Tibial nerve (tissue), 4 donors: ENCODE data around the gene MTMR3.

ENCODE experiments used
- CTCF ChIP-seq, 5 experiments: fragments of 200-600 bp in 3 of 5; fragments of 450-650 bp in 2 of 5; sonication (generic) in 3 of 5; IDR thresholded peaks; one replicate each; pipeline ENCODE4 v1.5.1; 2016 to 2019; ENCODE audit warnings: antibody characterized with exemption in 5 of 5, mild to moderate bottlenecking in 3 of 5, moderate library complexity in 2 of 5
- EP300 ChIP-seq, 2 donors: sonication (generic); formaldehyde crosslinking; IDR thresholded peaks; one replicate each; pipeline ENCODE4 v1.6.1; 2017; ENCODE audit warnings: antibody characterized with exemption in 2 of 2, mild to moderate bottlenecking in 1 of 2
- POLR2A ChIP-seq, 2 donors: fragments of 450-650 bp; IDR thresholded peaks; one replicate each; pipeline ENCODE4 v1.6.1; 2017; ENCODE audit warnings: antibody characterized with exemption in 2 of 2, mild to moderate bottlenecking in 2 of 2, moderate library complexity in 2 of 2

- TF ChIP-seq POLR2A (IDR thresholded peaks at IDR 0.05) (no peak), CTCF (IDR thresholded peaks at IDR 0.05) (no peak), EP300 (IDR thresholded peaks at IDR 0.05) (no peak)
Observed at GRCh38 chr22:29916007-29916544, 33.1 kb downstream of the MTMR3 start.
